ENCODE results near the gene SORT1.

SORT1 gene

DNA sequence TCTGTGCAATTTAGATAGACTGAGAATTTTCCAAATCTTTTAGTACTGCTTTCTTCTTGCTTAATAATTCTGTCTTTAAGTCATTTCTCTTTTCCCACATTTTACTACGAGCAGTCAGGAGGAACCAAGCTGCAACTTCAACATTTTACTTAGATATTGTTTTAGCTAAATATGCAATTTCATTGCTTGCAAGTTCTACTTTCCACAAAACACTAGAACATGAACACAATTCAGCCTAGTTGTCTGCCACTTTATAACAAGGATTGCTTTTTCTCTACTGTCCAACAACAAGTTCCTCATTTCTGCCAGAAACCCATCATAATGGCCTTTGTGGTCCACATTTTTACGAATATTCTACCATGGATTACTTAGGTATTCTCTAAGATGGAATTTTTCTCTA lies 36.6 kb downstream of the SORT1 start:
- H3K4me3 ChIP-seq (ENCODE audit: control insufficient read depth, low read depth, low read length): no peak overlapping the region
- TF ChIP-seq, protein P1, sequence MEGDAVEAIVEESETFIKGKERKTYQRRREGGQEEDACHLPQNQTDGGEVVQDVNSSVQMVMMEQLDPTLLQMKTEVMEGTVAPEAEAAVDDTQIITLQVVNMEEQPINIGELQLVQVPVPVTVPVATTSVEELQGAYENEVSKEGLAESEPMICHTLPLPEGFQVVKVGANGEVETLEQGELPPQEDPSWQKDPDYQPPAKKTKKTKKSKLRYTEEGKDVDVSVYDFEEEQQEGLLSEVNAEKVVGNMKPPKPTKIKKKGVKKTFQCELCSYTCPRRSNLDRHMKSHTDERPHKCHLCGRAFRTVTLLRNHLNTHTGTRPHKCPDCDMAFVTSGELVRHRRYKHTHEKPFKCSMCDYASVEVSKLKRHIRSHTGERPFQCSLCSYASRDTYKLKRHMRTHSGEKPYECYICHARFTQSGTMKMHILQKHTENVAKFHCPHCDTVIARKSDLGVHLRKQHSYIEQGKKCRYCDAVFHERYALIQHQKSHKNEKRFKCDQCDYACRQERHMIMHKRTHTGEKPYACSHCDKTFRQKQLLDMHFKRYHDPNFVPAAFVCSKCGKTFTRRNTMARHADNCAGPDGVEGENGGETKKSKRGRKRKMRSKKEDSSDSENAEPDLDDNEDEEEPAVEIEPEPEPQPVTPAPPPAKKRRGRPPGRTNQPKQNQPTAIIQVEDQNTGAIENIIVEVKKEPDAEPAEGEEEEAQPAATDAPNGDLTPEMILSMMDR (IDR thresholded peaks at IDR 0.05; ENCODE audit: control insufficient read depth, insufficient read depth, low read depth, low read length, missing control alignments): no peak
- DNase-seq (ENCODE audit: low read depth): no peak

DNA sequence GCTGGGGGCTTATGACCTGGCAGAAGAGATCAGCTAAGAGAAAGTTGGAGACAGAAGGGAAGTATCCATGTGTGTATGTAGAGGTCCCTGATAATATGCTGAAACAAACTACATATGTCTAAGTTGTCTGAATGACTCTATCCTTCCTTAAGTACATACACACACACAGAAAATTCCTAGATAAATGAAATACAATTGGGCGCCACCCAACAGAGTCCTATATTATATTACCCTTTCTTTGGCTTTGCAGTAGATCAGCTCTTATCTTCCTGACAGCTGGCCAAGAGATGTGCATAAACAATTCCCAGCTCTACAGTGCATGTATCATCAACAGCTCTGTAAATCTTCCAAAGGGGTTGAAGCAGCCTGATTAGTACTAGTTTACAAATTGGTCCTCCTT lies 40.1 kb downstream of the SORT1 start:
- H3K4me3 ChIP-seq (ENCODE audit: control insufficient read depth, low read depth, low read length): no peak overlapping the region
- DNase-seq (ENCODE audit: low read depth): no peak
- TF ChIP-seq, protein P1 (IDR thresholded peaks at IDR 0.05; ENCODE audit: control insufficient read depth, insufficient read depth, low read depth, low read length, missing control alignments): no peak

DNA sequence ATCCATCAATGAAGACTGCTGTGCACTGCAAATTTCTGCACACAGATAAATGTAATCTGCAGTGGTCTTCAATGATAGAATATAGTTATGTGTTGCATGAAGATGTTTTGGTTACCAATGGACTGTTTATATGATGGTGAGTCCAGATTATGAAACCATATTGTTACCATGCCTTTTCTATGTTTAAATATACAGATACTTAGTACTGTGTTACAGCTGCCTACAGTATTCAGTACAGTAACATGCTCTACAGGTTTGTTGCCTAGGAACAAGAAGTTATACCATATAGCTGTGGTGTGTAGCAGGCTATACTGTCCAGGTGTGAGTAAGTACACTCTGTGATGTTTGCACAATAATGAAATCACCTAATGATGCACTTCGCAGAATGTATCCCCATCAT lies 40.8 kb downstream of the SORT1 start:
- TF ChIP-seq, protein P1 (IDR thresholded peaks at IDR 0.05; ENCODE audit: control insufficient read depth, insufficient read depth, low read depth, low read length, missing control alignments): no peak
- no peak for DNase-seq (ENCODE audit: low read depth)
- no peak overlapping the region for H3K4me3 ChIP-seq (ENCODE audit: control insufficient read depth, low read depth, low read length)

DNA sequence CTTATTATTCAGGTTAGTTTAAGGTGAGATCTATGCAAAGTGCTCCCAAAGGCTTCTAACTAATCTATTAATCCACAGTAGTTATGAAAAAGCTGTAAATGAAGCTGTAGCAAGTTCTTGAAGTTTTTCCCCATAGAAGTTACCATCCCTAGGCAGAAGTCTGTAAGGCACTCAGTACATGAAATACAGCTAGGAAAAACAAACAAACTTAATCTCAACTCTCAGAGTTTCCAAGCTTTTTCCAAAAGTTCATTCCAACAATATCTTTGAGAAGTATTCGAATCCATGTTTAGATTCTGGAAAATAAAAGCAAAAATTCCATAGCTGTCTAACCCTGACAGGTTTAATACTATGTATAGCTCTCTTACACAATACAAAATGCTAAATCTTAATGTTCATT lies 41.2 kb downstream of the SORT1 start:
- DNase-seq (ENCODE audit: low read depth): no peak
- TF ChIP-seq, protein P1 (IDR thresholded peaks at IDR 0.05; ENCODE audit: control insufficient read depth, insufficient read depth, low read depth, low read length, missing control alignments): no peak
- H3K4me3 ChIP-seq (ENCODE audit: control insufficient read depth, low read depth, low read length): no peak overlapping the region

DNA sequence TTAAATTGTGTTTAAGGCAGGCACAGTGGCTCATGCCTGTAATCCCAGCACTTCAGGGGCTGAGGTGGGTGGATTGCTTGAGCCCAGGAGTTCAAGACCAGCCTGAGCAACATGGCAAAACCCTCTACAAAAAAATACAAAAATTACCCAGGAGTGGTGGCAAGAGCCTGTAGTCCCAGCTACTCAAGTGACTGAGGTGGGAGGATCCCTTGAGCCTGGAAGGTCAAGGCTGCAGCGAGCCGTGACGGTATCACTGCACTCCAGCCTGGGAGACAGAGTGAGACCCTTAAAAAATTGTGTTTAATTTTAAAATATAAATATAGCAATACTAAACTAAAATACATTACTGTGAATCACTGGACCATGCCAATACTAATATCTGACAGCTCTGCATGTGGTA lies 42.8 kb downstream of the SORT1 start:
- TF ChIP-seq, protein P1 (IDR thresholded peaks at IDR 0.05; ENCODE audit: control insufficient read depth, insufficient read depth, low read depth, low read length, missing control alignments): no peak
- H3K4me3 ChIP-seq (ENCODE audit: control insufficient read depth, low read depth, low read length): no peak overlapping the region
- DNase-seq (ENCODE audit: low read depth): no peak

DNA sequence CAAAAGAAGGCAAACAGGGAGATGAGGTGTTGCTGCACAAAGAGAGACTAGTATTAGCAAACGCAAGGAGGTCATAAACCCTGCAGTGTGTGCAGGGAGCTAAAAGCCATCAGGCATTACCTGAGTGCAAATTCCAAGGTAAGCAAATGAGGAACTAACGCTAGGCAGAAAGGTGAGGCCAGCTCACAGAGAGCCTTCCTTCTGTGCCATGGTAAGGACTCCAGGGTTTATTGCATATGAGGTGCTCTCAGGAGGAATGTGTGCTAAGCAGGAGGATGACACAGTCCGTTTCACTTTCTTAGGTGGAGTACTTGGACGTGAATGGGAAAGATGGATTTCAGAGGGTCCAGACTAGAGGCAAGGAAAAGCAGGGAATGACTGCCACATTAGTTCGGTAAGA lies 46.3 kb downstream of the SORT1 start:
- no peak for DNase-seq (ENCODE audit: low read depth)
- no peak overlapping the region for H3K4me3 ChIP-seq (ENCODE audit: control insufficient read depth, low read depth, low read length)
- TF ChIP-seq, protein P1 (IDR thresholded peaks at IDR 0.05; ENCODE audit: control insufficient read depth, insufficient read depth, low read depth, low read length, missing control alignments): no peak

DNA sequence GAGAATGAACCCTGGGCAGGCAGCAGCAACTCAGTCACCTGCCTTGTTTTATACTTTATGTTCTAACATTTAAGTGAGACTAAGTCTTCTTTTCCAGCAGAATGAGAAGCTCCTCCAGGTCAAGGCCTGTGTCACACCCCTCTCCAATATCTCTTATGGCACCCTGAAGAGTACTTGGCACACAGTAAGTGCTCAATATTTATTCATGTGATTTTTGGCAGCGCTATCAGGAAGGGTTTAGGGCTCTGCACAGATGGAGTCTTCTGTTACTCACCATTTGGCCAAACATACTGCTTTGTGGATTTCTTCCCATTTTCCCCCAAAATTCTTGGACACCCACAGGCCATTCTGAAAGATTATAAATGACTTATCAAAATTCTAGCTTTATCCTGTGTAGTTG lies 47.1 kb downstream of the SORT1 start:
- TF ChIP-seq, protein P1 (IDR thresholded peaks at IDR 0.05; ENCODE audit: control insufficient read depth, insufficient read depth, low read depth, low read length, missing control alignments): no peak
- H3K4me3 ChIP-seq (ENCODE audit: control insufficient read depth, low read depth, low read length): no peak overlapping the region
- no peak for DNase-seq (ENCODE audit: low read depth)

Data from AG09309 (cell line).